ENCODE results near the gene NUDCD2.
"Not testable (repeated sequence)": the region's sequence is repeated elsewhere in the genome, so short reads cannot be mapped to it uniquely, and the experiment has no call there.

Gene NUDCD2

GRCh38 chr5:163458778-163459385 lies 1.0 kb downstream of the NUDCD2 start:
- H3K4me1 ChIP-seq (ENCODE audit: control insufficient read depth, insufficient read depth, low read length): peaks cover 4% of the 10 kb centered on the region
- no peaks in the 10 kb centered on the region for H3K27me3 ChIP-seq (ENCODE audit: control insufficient read depth, insufficient read depth, low read length)
- peak overlapping the region; percentile 65 for H3K4me3 ChIP-seq (ENCODE audit: low read length)
- H3K9me3 ChIP-seq (ENCODE audit: control insufficient read depth, low read length): no peaks in the 10 kb centered on the region
- H3K36me3 ChIP-seq (ENCODE audit: control insufficient read depth, insufficient read depth, low read length): no peaks in the 10 kb centered on the region
- H3K9ac ChIP-seq (ENCODE audit: low read length): peak overlapping the region; percentile 84

- Histone ChIP-seq H3K9me3 (ENCODE audit: control insufficient read depth, low read length) (no peaks in the 10 kb centered on the region), H3K4me1 (ENCODE audit: control insufficient read depth, insufficient read depth, low read length) (peaks cover 4% of the 10 kb centered on the region), H3K4me3 (ENCODE audit: low read length) (no peak overlapping the region), H3K27me3 (ENCODE audit: control insufficient read depth, insufficient read depth, low read length) (no peaks in the 10 kb centered on the region), H3K36me3 (ENCODE audit: control insufficient read depth, insufficient read depth, low read length) (no peaks in the 10 kb centered on the region), H3K9ac (ENCODE audit: low read length) (no peak overlapping the region)
These were observed 3.1 kb downstream of the NUDCD2 start for GRCh38 chr5:163456840-163457239.

GRCh38 chr5:163456029-163456589 lies 3.8 kb downstream of the NUDCD2 start:
- H3K27me3 ChIP-seq (ENCODE audit: control insufficient read depth, insufficient read depth, low read length): no peaks in the 10 kb centered on the region
- H3K4me3 ChIP-seq (ENCODE audit: low read length): no peak overlapping the region
- no peaks in the 10 kb centered on the region for H3K36me3 ChIP-seq (ENCODE audit: control insufficient read depth, insufficient read depth, low read length)
- H3K9me3 ChIP-seq (ENCODE audit: control insufficient read depth, low read length): no peaks in the 10 kb centered on the region
- peaks cover 4% of the 10 kb centered on the region for H3K4me1 ChIP-seq (ENCODE audit: control insufficient read depth, insufficient read depth, low read length)
- H3K9ac ChIP-seq (ENCODE audit: low read length): no peak overlapping the region

- H3K36me3 ChIP-seq (ENCODE audit: control insufficient read depth, insufficient read depth, low read length); H3K4me1 ChIP-seq (ENCODE audit: control insufficient read depth, insufficient read depth, low read length); H3K9me3 ChIP-seq (ENCODE audit: control insufficient read depth, low read length); H3K4me3 ChIP-seq (ENCODE audit: low read length); H3K9ac ChIP-seq (ENCODE audit: low read length); H3K27me3 ChIP-seq (ENCODE audit: control insufficient read depth, insufficient read depth, low read length): not testable (repeated sequence)
These were observed 4.5 kb downstream of the NUDCD2 start for GRCh38 chr5:163455406-163455805.

GRCh38 chr5:163453705-163454104 lies 6.2 kb downstream of the NUDCD2 start:
- no peaks in the 10 kb centered on the region for H3K9me3 ChIP-seq (ENCODE audit: control insufficient read depth, low read length)
- H3K27me3 ChIP-seq (ENCODE audit: control insufficient read depth, insufficient read depth, low read length): no peaks in the 10 kb centered on the region
- H3K9ac ChIP-seq (ENCODE audit: low read length): no peak overlapping the region
- no peaks in the 10 kb centered on the region for H3K4me1 ChIP-seq (ENCODE audit: control insufficient read depth, insufficient read depth, low read length)
- H3K36me3 ChIP-seq (ENCODE audit: control insufficient read depth, insufficient read depth, low read length): no peaks in the 10 kb centered on the region
- H3K4me3 ChIP-seq (ENCODE audit: low read length): no peak overlapping the region

GRCh38 chr5:163451489-163451888 lies 8.4 kb downstream of the NUDCD2 start:
- Histone ChIP-seq H3K27me3 (ENCODE audit: control insufficient read depth, insufficient read depth, low read length) (no peaks in the 10 kb centered on the region), H3K9ac (ENCODE audit: low read length) (no peak overlapping the region), H3K4me3 (ENCODE audit: low read length) (no peak overlapping the region), H3K9me3 (ENCODE audit: control insufficient read depth, low read length) (no peaks in the 10 kb centered on the region), H3K4me1 (ENCODE audit: control insufficient read depth, insufficient read depth, low read length) (no peaks in the 10 kb centered on the region), H3K36me3 (ENCODE audit: control insufficient read depth, insufficient read depth, low read length) (no peaks in the 10 kb centered on the region)

GRCh38 chr5:163448491-163448890 lies 11.4 kb downstream of the NUDCD2 start:
- no peaks in the 10 kb centered on the region for H3K27me3 ChIP-seq (ENCODE audit: control insufficient read depth, insufficient read depth, low read length)
- H3K4me3 ChIP-seq (ENCODE audit: low read length): no peak overlapping the region
- no peaks in the 10 kb centered on the region for H3K36me3 ChIP-seq (ENCODE audit: control insufficient read depth, insufficient read depth, low read length)
- H3K9ac ChIP-seq (ENCODE audit: low read length): no peak overlapping the region
- H3K9me3 ChIP-seq (ENCODE audit: control insufficient read depth, low read length): no peaks in the 10 kb centered on the region
- no peaks in the 10 kb centered on the region for H3K4me1 ChIP-seq (ENCODE audit: control insufficient read depth, insufficient read depth, low read length)

- Histone ChIP-seq H3K4me1 (ENCODE audit: control insufficient read depth, insufficient read depth, low read length) (no peaks in the 10 kb centered on the region), H3K9ac (ENCODE audit: low read length) (no peak overlapping the region), H3K4me3 (ENCODE audit: low read length) (no peak overlapping the region), H3K9me3 (ENCODE audit: control insufficient read depth, low read length) (no peaks in the 10 kb centered on the region), H3K27me3 (ENCODE audit: control insufficient read depth, insufficient read depth, low read length) (no peaks in the 10 kb centered on the region), H3K36me3 (ENCODE audit: control insufficient read depth, insufficient read depth, low read length) (no peaks in the 10 kb centered on the region)
These were observed 12.0 kb downstream of the NUDCD2 start for GRCh38 chr5:163447875-163448274.

- Histone ChIP-seq H3K9me3 (ENCODE audit: control insufficient read depth, low read length) (no peaks in the 10 kb centered on the region), H3K27me3 (ENCODE audit: control insufficient read depth, insufficient read depth, low read length) (no peaks in the 10 kb centered on the region), H3K4me3 (ENCODE audit: low read length) (no peak overlapping the region), H3K4me1 (ENCODE audit: control insufficient read depth, insufficient read depth, low read length) (no peaks in the 10 kb centered on the region), H3K36me3 (ENCODE audit: control insufficient read depth, insufficient read depth, low read length) (no peaks in the 10 kb centered on the region), H3K9ac (ENCODE audit: low read length) (no peak overlapping the region)
These were observed 12.7 kb downstream of the NUDCD2 start for GRCh38 chr5:163447191-163447590.

- Histone ChIP-seq H3K9me3 (ENCODE audit: control insufficient read depth, low read length) (no peaks in the 10 kb centered on the region), H3K4me1 (ENCODE audit: control insufficient read depth, insufficient read depth, low read length) (peaks cover 5% of the 10 kb centered on the region), H3K27me3 (ENCODE audit: control insufficient read depth, insufficient read depth, low read length) (no peaks in the 10 kb centered on the region), H3K4me3 (ENCODE audit: low read length) (no peak overlapping the region), H3K9ac (ENCODE audit: low read length) (no peak overlapping the region), H3K36me3 (ENCODE audit: control insufficient read depth, insufficient read depth, low read length) (peaks cover 4% of the 10 kb centered on the region)
These were observed 14.6 kb downstream of the NUDCD2 start for GRCh38 chr5:163445345-163445744.

GRCh38 chr5:163444526-163444925 lies 15.4 kb downstream of the NUDCD2 start:
- H3K4me1 ChIP-seq (ENCODE audit: control insufficient read depth, insufficient read depth, low read length): peaks cover 5% of the 10 kb centered on the region
- H3K9me3 ChIP-seq (ENCODE audit: control insufficient read depth, low read length): no peaks in the 10 kb centered on the region
- peaks cover 4% of the 10 kb centered on the region for H3K36me3 ChIP-seq (ENCODE audit: control insufficient read depth, insufficient read depth, low read length)
- H3K9ac ChIP-seq (ENCODE audit: low read length): no peak overlapping the region
- H3K4me3 ChIP-seq (ENCODE audit: low read length): no peak overlapping the region
- H3K27me3 ChIP-seq (ENCODE audit: control insufficient read depth, insufficient read depth, low read length): no peaks in the 10 kb centered on the region

- H3K4me1 ChIP-seq (ENCODE audit: control insufficient read depth, insufficient read depth, low read length): peaks cover 15% of the 10 kb centered on the region
- no peaks in the 10 kb centered on the region for H3K9me3 ChIP-seq (ENCODE audit: control insufficient read depth, low read length)
- peaks cover 4% of the 10 kb centered on the region for H3K36me3 ChIP-seq (ENCODE audit: control insufficient read depth, insufficient read depth, low read length)
These were observed 18.9 kb downstream of the NUDCD2 start for GRCh38 chr5:163440954-163441353.

GRCh38 chr5:163439092-163439425 lies 20.8 kb downstream of the NUDCD2 start:
- no peaks in the 10 kb centered on the region for H3K27me3 ChIP-seq (ENCODE audit: control insufficient read depth, insufficient read depth, low read length)
- H3K36me3 ChIP-seq (ENCODE audit: control insufficient read depth, insufficient read depth, low read length): peaks cover 4% of the 10 kb centered on the region
- H3K4me3 ChIP-seq (ENCODE audit: low read length): peak overlapping the region; percentile 87
- H3K4me1 ChIP-seq (ENCODE audit: control insufficient read depth, insufficient read depth, low read length): peaks cover 22% of the 10 kb centered on the region
- no peak overlapping the region for H3K9ac ChIP-seq (ENCODE audit: low read length)
- no peaks in the 10 kb centered on the region for H3K9me3 ChIP-seq (ENCODE audit: control insufficient read depth, low read length)

More at GRCh38 chr5:163440954-163441353, 18.9 kb downstream of the NUDCD2 start:
- Histone ChIP-seq H3K4me3 (ENCODE audit: low read length) (no peak overlapping the region), H3K27me3 (ENCODE audit: control insufficient read depth, insufficient read depth, low read length) (no peaks in the 10 kb centered on the region), H3K9ac (ENCODE audit: low read length) (no peak overlapping the region)

All from mucosa of stomach (tissue), 1 donor.